Measurements from ENCODE around the gene TBC1D19. TPM values are rescaled to one million over a fixed set of nuclear protein-coding genes. Genes with fewer than 3 reads are reported as not detected.

Gene TBC1D19
- total and polyA plus RNA-seq, 9 of the 15 experiments (the other 6 are each of a cell fraction or from before 2014, with no cell fraction given) = 0.73 to 5.6 (median 3.7) TPM

DNA sequence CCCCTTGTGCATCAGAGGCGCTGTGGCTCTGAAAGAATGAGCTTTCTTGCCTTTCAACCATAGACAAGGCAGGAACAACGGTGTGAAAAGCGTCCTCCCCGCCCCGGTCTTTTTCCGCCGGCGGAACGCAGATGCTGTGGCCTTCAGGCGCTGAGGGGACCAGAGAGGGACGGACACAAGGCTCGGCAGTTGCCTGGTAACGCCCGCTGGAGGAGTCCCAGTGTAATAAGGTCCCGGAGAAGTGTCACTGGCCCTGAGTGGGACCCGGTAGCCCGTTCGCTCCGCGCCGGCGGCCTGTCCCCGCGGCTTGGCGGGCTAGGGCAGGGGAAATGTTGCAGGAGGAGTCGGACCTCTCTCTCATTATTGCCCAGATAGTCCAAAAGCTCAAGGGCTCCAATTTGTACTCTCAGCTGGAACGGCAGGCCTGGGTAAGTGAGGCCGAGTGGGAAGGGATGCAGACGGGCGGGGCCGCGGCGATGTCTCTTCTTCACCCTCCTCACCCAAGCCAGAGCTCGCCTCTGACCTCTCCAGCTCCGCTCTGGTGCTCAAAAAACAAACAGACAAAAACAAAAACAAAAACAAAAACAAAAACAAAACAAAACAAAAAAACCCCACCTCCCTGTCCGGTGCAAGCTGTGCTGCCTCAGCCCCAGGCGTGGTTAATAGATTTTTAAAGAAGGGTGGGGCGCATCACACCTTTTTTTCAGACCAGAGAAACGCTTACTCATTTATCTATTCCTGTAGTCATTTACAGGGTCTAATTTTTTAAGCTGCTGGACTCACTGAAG lies at the start of gene TBC1D19 (continued):
- no peak for TF ChIP-seq PPARD (CRISPR knock-in tag; IDR thresholded peaks at IDR 0.05)
- TF ChIP-seq, protein P1, sequence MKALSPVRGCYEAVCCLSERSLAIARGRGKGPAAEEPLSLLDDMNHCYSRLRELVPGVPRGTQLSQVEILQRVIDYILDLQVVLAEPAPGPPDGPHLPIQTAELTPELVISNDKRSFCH (CRISPR knock-in tag; IDR thresholded peaks at IDR 0.05) = no peak
- TF ChIP-seq, protein P1 (tag; IDR thresholded peaks at IDR 0.05) = peak; percentile 71
- TF ChIP-seq, protein P2, sequence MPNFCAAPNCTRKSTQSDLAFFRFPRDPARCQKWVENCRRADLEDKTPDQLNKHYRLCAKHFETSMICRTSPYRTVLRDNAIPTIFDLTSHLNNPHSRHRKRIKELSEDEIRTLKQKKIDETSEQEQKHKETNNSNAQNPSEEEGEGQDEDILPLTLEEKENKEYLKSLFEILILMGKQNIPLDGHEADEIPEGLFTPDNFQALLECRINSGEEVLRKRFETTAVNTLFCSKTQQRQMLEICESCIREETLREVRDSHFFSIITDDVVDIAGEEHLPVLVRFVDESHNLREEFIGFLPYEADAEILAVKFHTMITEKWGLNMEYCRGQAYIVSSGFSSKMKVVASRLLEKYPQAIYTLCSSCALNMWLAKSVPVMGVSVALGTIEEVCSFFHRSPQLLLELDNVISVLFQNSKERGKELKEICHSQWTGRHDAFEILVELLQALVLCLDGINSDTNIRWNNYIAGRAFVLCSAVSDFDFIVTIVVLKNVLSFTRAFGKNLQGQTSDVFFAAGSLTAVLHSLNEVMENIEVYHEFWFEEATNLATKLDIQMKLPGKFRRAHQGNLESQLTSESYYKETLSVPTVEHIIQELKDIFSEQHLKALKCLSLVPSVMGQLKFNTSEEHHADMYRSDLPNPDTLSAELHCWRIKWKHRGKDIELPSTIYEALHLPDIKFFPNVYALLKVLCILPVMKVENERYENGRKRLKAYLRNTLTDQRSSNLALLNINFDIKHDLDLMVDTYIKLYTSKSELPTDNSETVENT (CRISPR knock-in tag; IDR thresholded peaks at IDR 0.05) = 0 out of 2 replicates have a peak, but pooled peaks have one; percentile 40
- no peak for TF ChIP-seq KAT2B (IDR thresholded peaks at IDR 0.05; ENCODE audit: low read depth, low read length)
- TF ChIP-seq KDM4B (IDR thresholded peaks at IDR 0.05; ENCODE audit: borderline replicate concordance in 2 of 2, low read depth in 1 of 2) = no peak; a peak in 1 of 4 replicates
- no peak for TF ChIP-seq ZNF347 (CRISPR knock-in tag; IDR thresholded peaks at IDR 0.05; ENCODE audit: low read depth)
- TF ChIP-seq SMARCA5 (IDR thresholded peaks at IDR 0.05) = no peak
- TF ChIP-seq MEF2D (tag; conservative IDR thresholded peaks at IDR 0.05; ENCODE audit: low read depth) = no peak; the same call in 1 of the 2 replicates
- TF ChIP-seq ZNF586 (CRISPR knock-in tag; conservative IDR thresholded peaks at IDR 0.05) = no peak
- TF ChIP-seq RBM15 (IDR thresholded peaks at IDR 0.05; ENCODE audit: insufficient read depth, low read length) = no peak
- 0 out of 2 replicates have a peak, but pooled peaks have one; percentile 60 for TF ChIP-seq GTF2A2 (tag; IDR thresholded peaks at IDR 0.05)
- TF ChIP-seq POLR2G (IDR thresholded peaks at IDR 0.05; ENCODE audit: low read depth, low read length) = peak; percentile 77
- TF ChIP-seq EP400 (IDR thresholded peaks at IDR 0.05) = peak; percentile 38
- peak; percentile 13 for TF ChIP-seq ZFP36 (IDR thresholded peaks at IDR 0.05; ENCODE audit: low read depth, low read length, partially characterized antibody)
- TF ChIP-seq, protein P3, sequence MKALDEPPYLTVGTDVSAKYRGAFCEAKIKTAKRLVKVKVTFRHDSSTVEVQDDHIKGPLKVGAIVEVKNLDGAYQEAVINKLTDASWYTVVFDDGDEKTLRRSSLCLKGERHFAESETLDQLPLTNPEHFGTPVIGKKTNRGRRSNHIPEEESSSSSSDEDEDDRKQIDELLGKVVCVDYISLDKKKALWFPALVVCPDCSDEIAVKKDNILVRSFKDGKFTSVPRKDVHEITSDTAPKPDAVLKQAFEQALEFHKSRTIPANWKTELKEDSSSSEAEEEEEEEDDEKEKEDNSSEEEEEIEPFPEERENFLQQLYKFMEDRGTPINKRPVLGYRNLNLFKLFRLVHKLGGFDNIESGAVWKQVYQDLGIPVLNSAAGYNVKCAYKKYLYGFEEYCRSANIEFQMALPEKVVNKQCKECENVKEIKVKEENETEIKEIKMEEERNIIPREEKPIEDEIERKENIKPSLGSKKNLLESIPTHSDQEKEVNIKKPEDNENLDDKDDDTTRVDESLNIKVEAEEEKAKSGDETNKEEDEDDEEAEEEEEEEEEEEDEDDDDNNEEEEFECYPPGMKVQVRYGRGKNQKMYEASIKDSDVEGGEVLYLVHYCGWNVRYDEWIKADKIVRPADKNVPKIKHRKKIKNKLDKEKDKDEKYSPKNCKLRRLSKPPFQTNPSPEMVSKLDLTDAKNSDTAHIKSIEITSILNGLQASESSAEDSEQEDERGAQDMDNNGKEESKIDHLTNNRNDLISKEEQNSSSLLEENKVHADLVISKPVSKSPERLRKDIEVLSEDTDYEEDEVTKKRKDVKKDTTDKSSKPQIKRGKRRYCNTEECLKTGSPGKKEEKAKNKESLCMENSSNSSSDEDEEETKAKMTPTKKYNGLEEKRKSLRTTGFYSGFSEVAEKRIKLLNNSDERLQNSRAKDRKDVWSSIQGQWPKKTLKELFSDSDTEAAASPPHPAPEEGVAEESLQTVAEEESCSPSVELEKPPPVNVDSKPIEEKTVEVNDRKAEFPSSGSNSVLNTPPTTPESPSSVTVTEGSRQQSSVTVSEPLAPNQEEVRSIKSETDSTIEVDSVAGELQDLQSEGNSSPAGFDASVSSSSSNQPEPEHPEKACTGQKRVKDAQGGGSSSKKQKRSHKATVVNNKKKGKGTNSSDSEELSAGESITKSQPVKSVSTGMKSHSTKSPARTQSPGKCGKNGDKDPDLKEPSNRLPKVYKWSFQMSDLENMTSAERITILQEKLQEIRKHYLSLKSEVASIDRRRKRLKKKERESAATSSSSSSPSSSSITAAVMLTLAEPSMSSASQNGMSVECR (CRISPR knock-in tag; IDR thresholded peaks at IDR 0.05) = peak; percentile 82
- no peak for TF ChIP-seq ZNF184 (CRISPR knock-in tag; IDR thresholded peaks at IDR 0.05)
- peak; percentile 15; the same call in 1 of the 2 replicates for TF ChIP-seq ZBTB7A (IDR thresholded peaks at IDR 0.05; ENCODE audit: borderline replicate concordance, control insufficient read depth, low read depth, low read length)
- TF ChIP-seq PHTF2 (CRISPR knock-in tag; IDR thresholded peaks at IDR 0.05) = no peak
- peak; percentile 59; the same call in 1 of the 2 replicates for TF ChIP-seq MTA3 (IDR thresholded peaks at IDR 0.05; ENCODE audit: borderline replicate concordance)
